Fibroblast of gingiva (primary cell): ENCODE measurements around the gene CR1.
A peak's percentile ranks its signal among the peaks of the same experiment; 100 is the strongest.
"Not testable (repeated sequence)": the region's sequence is repeated elsewhere in the genome, so short reads cannot be mapped to it uniquely, and the experiment has no call there.

ENCODE experiments used
- DNase-seq: peaks from one replicate; pipeline ENCODE4 v3.0.0-alpha.2; 2011; ENCODE audit warnings: low read depth

CR1 gene

DNA sequence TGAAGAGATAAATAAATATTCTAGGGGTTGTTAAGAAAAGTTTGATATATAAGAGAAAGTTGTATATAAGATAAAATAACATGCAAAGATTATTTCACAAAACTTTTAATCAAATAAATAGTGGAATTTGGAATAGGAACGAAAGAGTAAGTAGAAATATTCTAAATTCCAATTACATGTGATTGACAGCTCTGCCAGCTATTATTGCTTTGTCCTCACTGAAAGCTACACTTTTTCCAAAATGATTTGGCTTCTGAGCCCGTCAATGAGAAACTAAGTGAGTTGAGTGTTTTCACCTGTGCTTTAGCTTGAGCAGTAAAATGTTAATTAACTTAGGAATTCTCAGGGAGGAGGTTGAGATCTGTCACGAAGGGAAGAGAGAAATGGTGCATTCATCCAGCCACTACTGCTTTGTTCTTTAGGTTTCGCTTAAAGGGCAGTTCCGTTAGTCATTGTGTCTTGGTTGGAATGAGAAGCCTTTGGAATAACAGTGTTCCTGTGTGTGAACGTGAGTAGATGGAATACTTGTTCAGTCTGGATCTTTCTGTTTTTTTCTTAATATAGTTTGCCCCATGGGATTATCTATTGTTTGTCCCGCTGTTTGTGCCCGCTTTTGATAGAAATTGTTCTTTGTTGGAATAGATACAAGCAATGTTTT is 85.7 kb downstream of the CR1 start:
- DNase-seq = no peak

DNA sequence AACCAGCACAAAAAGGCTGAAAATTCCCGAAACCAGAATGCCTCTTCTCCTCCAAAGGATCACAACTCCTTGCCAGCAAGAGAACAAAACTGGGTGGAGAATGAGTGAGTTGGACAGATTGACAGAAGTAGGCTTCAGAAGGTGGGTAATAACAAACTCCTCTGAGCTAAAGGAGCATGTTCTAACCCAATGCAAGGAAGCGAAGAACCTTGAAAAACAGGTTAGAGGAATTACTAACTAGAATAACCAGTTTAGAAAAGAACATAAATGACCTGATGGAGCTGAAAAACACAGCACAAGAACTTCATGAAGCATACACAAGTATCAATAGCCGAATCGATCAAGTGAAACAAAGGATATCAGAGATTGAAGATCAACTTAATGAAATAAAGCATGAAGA is 93.5 kb downstream of the CR1 start:
- not testable (repeated sequence) for DNase-seq

DNA sequence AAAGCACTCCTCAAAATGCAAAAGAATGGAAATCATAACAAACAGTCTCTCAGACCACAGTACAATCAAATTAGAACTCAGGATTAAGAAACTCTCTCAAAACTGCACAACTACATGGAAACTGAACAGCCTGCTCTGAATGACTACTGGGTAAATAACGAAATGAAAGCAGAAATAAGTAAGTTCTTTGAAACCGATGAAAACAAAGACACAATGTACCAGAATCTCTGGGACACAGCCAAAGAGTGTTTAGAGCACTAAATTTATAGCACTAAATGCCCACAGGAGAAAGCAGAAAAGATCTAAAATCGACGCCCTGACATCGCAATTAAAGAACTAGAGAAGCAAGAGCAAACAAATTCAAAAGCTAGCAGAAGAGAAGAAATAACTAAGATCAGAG is 95.2 kb downstream of the CR1 start:
- not testable (repeated sequence) for DNase-seq

DNA sequence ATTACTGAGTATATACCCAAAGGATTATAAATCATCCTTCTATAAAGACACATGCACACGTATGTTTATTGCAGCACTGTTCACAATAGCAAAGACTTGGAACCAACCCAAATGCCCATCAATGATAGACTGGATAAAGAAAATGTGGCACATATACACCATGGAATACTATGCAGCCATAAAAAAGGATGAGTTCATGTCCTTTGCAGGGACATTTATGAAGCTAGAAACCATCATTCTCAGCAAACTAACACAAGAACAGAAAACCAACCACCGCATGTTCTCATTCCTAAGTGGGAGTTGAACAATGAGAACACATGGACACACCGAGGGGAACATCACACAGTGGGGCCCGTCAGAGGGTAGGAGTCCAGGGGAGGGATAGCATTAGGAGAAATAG is 98.1 kb downstream of the CR1 start:
- not testable (repeated sequence) for DNase-seq

DNA sequence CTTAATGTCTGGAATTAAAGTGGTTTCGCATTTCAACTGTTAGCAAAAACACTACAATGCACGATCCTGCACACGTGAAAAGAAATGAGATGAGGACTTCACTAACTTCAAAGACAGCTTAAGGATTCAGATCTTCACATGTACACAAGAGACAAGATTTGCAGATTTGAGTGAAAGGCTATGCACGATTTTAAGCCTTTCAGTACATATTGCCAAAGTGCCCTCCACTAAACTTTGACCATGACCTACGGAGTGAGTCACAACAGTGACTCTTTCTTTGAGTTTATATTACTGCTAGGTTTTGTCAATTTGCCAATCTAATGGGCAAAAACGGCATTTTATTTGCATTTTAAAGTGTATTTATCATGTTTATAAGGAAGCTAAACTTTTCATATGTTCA is 107.8 kb downstream of the CR1 start:
- DNase-seq = no peak

DNA sequence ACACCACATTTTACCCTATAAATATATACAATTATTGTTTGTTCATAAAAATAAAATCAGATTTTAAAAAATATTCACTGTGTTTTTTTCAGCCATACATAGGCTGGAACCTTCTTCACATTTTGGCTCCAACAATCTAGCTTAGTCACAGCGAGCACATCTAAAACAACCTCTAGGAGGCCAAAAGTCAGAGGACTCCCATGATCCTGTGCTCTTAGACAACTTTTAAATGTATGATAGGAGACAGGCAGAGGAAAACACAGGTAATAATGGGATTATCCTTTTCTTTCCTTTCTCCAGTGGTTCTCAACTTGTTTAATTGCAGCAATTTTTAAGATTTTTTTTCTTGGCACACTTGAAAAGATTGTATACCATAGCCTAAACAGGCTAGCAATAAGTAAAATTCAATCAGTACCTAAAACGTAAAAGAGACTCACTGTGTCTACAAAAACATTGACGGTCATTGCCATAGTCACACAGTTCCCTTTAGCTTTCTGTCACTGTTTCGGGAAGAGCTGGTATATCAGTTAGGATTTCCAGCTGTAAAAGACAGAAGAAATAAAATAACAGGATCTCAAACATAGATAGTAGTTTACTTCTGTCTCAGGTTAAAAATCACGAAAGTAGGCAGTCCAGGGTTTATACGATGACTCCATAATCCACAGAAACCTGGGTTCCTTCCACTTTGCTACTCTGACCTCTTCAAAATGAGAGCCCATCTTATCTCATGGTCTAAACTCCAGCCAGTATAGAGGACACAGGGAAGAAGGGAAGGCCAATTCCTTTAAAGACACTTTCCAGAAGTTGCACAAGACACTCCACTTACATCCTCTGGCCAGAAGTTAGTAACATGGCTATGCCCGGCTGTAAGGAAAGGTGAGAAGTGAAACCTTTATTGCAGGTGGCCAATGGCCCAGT is 109.7 kb downstream of the CR1 start:
- DNase-seq = no peak

DNA sequence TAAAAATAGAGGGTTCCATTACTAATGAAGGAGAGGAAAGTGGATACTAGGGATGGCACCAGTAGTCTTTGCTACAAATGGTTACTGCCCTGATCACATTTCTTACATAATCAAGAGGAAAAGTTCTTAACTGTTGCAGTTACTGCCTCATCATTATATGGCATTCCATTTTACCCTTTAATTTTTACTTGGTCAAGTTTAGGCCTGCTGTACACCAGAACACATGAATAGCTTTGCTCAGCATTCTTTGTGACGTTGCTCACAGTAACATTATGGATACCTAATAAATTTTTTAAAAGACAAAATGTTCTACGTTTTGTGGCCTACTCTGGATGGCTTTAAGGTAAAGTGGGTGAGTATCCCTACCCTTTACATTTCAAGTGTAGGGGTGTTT is 110.4 kb downstream of the CR1 start:
- no peak for DNase-seq

DNA sequence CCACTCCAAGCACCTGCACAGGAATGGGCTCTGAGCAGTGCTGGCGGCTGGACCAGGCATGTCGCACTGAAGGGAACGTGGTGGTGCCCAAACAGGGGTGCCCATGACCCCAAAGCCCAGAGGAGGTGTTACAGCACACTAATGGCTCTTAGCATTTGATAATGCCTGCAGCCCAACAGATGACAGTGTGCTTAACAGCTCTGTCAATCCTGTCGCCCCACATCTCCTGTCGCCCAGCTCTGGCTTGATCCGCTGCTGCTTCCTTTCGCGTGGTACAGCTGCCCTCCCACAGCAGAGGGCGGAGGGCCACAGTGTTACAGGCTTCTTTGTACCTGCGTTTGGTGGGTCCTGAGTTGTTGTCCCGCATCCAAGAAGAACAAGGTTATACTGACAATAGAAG is 116.8 kb downstream of the CR1 start:
- DNase-seq = no peak

DNA sequence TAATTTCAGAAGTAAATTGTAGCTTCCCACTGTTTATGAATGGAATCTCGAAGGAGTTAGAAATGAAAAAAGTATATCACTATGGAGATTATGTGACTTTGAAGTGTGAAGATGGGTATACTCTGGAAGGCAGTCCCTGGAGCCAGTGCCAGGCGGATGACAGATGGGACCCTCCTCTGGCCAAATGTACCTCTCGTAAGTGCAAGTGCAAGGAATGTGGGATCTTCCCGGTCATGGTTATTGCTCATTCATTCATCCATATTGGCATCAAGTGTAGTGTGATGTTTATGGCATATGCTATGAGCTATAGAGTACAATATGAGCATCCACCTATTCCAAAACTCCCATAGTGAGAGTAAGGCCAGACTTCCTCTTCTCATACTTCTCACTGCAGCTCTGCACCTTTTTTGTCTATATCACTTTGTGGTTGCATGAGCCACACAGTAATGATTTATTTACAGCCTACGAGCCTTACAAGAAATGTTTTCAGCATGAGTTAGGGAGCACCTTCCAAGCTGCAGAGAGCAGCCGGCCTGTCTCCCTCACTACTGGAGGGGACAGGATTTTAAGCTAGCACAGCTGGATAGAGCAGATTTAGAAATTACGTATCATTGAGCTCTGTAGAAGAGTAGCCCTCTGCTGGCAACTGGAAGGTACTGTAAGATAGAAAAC is 124.0 kb downstream of the CR1 start:
- DNase-seq = peak; percentile 50

DNA sequence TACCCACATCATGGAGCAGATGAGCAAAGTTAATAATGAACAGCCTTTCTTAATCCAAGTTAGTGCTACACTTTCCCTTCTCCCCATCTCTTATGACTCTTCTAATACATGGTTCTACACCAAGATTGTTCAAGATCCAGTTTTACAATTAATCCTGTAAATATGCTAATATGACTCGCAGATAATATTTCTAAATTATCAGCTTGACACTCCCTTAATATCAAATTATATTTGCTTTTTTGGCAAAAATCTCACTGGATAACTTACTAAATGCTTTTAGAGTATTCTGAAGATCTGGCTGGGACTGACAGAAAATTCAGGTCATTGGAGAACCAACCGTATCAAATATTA is 124.6 kb downstream of the CR1 start:
- no peak for DNase-seq

DNA sequence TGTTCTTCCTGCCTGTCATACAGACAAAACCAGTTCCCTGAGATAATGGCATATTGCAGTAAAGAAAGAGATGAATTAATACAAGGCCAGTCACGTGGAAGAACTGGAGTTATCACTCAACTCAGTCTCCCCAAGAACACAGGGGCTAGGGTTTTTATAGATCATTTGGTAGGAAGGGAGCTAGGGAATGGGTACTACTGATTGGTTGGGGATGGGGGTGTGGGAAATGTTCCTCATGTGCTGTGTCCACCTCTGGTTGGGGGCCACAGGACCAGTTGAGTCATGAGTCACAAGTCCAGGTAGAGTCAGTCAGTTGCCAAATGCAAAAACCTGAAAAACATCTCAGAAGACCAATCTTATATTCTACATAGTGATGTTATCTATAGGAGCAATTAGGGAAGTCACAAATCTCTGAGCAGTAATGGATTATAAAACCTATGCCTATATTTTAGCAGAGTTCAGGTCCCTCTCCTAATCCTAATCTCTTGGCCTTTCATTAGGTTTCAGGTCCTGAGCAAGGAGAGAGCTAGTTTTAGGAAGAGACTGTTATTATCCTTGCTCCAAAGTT is 129.6 kb downstream of the CR1 start:
- DNase-seq = not testable (repeated sequence)

DNA sequence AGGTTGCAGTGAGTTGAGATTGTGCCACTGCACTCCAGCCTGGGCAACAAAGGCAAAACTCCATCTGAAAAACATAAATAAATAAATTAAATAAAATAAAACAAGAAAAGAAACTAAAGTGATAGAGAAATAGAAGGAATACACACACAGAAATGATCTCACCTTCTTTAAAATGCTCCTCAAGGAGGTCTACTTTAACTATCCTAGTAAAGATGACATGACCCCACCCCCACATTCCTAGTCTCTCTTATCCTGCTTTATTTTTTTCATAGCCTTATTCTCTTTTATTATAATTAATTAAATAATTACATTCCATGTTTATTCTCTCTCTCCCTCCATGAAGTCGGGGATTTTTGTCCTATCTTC is 131.0 kb downstream of the CR1 start:
- DNase-seq = no peak

DNA sequence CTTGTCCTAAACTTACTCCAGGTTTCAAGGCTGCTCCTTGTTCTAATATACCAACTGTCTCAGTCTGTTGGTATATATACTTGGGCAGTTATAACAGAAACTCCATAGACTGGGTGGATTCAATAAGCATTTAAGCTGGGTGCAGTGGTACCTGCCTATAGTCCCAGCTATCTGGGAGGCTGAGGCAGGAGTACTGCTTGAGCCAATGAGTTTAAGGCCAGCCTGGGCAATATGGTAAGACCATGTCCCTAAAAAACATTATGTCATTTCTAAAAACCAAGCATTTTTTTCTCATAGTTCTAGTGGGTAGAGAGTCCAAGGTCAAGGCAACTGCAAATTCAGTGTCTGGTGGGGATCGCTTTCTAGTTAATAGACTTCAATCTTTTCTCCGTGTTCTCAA is 131.5 kb downstream of the CR1 start:
- no peak for DNase-seq

DNA sequence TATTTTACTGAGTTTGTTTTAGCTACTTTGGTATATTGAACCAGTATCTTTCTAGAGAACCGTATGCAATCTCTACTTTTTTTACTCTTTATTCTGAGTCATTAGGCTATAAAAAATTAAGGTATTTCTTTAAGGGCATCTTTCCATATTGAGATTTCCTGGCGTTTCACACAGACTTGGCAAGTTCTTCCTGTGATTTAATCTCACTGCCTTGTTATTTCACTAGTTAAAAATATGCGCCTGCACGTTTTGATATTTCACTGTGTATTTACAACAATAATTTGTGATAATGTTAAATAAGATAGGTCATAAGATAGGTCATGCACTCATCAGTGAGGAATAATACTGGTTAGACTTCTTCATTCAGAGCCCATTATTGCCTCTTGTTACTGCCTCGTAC is 132.8 kb downstream of the CR1 start:
- DNase-seq = no peak

DNA sequence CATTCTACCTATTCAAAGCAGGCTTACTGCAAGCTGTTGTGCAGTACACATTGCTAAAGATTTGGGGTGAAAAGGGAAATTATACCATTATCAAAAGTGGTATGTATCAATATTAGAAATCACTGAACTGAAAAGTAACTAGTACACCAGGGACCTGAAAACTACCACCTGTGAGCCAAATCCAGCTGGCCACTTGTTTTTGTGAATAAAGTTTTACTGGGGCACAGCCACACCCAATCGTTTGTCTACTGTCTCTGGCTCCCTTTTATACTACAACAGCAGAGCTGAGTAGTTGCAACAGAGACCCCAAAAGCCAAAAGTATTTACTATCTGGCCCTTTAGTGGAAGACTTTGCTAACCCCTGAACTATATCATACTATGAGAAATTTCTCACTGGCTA is 135.2 kb downstream of the CR1 start:
- no peak for DNase-seq

DNA sequence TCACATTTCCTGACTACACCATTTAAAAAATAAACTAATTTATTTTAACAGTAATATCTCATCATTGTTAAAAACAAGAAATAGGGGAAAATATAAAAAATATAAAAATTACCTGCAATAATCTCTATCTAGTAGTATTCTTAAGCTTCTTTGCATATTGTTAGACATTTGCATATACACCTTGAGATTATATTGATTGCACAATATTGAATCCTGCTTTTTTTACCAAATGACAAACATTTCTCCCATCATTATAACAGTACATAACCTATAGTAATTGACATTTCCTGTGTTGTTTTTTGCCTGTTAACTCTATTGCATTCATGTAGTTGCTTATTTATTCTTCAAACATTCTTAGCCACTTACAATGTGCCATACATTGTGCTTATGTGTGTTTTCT is 137.3 kb downstream of the CR1 start:
- DNase-seq = no peak

DNA sequence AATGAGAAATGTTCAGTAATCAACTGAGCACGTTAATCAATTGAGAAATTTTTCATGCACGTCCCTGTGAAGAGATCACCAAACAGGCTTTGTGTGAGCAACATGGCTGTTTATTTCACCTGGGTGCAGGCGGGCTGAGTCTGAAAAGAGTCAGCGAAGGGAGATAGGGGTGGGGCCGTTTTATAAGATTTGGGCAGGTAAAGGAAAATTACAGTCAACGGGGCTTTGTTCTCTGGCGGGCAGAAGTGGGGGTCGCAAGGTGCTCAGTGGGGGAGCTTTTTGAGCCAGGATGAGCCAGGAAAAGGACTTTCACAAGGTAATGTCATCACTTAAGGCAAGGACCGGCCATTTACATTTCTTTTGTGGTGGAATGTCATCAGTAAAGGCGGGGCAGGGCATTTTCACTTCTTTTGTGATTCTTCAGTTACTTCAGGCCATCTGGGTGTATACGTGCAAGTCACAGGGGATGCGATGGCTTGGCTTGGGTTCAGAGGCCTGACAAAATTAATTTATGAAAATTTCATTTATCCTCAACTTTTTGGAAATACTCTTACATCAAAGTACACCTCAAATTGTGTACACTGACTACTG is 137.8 kb downstream of the CR1 start:
- DNase-seq = not testable (repeated sequence)

DNA sequence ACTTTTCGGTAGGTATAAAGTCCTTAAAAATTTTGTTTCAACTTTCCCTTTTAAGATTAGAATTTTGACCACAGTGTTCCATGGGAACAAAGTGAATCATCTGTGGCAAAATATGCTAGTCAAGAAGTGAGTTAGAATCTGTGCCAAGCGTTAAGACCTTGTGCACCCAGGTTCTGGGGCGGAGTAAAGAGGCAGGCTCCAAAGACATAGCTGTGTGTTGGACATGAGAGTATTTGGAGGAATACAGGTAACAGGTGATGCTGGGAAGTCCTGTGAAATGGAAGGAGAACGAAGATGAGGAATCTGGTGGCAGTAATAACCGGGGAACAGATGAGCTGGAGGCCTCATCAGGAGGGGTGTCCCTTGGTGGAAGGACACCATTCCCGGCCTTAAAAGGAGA is 138.3 kb downstream of the CR1 start:
- not testable (repeated sequence) for DNase-seq

DNA sequence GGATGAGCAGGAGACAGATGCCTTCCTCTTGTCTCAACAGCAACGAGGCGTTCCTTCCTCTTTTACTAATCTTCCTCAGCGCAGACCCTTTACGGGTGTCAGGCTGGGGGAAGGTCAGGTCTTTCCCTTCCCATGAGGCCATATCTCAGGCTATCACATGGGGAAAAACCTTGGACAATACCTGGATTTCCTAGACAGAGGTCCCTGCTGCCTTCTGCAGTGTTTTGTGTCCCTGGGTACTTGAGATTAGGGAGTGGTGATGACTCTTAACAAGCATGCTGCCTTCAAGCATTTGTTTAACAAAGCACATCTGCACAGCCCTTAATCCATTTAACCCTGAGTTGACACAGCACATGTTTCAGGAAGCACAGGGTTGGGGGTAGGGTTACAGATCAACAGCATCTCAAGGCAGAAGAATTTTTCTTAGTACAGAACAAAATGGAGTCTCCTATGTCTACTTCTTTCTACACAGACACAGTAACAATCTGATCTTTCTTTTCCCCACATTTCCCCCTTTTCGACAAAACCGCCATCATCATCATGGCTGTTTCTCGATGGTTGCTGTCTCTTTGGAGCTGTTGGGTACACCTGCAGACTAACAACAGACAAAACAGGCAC is 139.7 kb downstream of the CR1 start:
- not testable (repeated sequence) for DNase-seq

DNA sequence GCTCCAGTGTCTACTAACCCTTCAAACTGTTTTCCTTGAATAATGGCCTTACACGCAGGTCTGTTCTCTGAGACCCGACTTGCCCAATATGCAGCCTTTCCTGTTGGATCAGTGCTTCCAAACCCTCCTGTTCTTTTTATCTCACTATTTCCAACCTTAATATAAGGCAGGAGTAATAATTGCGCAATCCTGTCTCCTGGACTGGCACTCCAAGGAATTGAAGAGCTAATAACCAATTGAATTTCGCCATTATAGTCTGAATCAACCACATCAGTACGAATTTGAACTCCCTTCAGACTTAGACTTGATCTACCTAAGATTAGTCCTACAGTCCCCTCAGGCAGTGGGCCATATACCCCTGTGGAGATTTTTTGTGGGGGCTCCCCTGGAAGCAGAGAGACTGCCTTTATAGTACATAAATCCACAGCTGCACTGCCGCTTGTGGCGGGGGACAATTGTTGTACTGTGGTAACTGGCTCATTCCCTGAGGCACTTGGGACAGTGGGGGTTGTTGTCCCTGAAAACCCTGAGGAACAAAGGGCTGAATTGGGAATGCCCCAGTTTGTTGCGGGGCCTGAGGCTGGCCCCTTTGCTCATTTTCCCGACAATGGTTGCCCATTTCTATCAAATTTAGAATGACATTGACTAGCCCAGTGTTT is 142.7 kb downstream of the CR1 start:
- DNase-seq = not testable (repeated sequence)

DNA sequence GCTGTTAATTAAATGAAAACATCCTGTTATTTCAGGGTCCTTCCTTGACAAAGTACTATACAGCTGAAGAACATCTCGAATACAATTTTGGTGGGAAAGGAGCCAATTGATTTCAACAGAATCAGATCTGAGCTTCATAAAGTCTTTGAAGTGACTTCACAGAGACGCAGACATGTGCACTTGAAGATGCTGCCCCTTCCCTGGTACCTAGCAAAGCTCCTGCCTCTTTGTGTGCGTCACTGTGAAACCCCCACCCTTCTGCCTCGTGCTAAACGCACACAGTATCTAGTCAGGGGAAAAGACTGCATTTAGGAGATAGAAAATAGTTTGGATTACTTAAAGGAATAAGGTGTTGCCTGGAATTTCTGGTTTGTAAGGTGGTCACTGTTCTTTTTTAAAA is 143.4 kb downstream of the CR1 start:
- not testable (repeated sequence) for DNase-seq
